ENCODE results near the gene HAGHL.
"Not testable (repeated sequence)": the region's sequence is repeated elsewhere in the genome, so short reads cannot be mapped to it uniquely, and the experiment has no call there.

HAGHL gene

DNA sequence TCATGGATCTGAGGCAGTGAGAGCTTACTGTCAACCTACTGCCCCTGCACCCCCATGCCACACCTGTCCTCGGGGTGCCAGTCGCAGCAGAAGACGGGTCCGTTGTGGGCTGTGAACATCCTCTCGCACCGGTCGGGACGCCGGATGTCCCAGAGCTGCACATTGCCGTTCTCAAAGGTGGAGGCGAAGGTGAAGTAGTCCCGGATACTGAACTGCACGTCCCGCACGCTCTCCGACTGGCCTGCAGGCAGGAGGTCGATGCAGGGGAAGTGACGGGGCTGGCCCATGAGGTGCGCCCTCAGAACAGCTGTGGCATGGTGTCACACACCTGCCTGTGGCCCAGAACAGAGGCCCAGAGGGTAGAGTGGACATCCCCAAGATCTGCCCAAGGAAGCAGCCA, 39.4 kb upstream of the HAGHL start:
- DNase-seq (ENCODE audit: low read depth in 2 of 2), result no peak

GRCh38 chr16:689175-689897, 37.6 kb upstream of the HAGHL start:
- DNase-seq (ENCODE audit: low read depth in 2 of 2), result no peak

DNA sequence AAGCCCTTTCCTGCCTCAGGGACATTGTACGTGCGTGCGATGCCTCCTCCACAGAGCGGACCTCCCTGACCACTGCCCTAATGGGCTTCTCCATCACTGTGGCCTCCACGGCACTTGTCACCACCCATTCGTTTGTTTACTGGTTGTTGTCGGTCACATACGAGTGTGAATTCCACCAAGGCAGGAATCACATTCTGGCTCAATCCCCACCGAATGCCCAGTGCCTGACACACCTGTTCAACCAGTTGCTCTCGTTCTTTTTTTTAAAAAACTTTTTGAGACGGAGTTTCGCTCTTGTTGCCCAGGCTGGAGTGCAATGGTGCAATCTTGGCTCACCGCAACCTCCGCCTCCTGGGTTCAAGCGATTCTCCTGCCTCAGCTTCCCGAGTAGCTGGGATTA, 35.7 kb upstream of the HAGHL start:
- DNase-seq (ENCODE audit: low read depth in 2 of 2), result not testable (repeated sequence)

GRCh38 chr16:692356-693108, 34.4 kb upstream of the HAGHL start:
- no peak for DNase-seq (ENCODE audit: low read depth in 2 of 2)

GRCh38 chr16:693364-693763, 33.5 kb upstream of the HAGHL start:
- no peak for DNase-seq (ENCODE audit: low read depth in 2 of 2)

DNA sequence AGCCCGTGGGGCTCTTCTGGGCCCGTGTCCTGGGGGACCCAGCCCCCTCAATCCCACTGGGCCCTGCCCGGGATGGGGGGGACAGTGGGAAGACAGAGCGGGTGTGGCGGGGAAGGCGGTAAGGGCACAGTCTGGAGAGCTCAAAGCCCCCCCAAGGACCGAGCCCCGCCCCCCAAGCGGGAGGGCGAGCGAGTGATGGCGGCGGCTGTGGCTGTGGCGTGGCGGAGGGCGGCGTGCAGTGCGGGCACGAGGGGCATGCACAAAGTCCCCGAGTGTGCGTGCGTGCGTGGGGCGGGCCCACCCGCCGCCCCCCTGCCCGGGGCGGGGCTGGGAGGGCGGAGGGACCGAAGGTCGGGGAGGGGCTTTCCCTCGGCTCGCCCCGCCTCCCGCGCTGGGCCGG, 33.1 kb upstream of the HAGHL start:
- no peak for DNase-seq (ENCODE audit: low read depth in 2 of 2)

- no peak for DNase-seq (ENCODE audit: low read depth in 2 of 2)
These were observed 32.6 kb upstream of the HAGHL start for GRCh38 chr16:694187-694862.

DNA sequence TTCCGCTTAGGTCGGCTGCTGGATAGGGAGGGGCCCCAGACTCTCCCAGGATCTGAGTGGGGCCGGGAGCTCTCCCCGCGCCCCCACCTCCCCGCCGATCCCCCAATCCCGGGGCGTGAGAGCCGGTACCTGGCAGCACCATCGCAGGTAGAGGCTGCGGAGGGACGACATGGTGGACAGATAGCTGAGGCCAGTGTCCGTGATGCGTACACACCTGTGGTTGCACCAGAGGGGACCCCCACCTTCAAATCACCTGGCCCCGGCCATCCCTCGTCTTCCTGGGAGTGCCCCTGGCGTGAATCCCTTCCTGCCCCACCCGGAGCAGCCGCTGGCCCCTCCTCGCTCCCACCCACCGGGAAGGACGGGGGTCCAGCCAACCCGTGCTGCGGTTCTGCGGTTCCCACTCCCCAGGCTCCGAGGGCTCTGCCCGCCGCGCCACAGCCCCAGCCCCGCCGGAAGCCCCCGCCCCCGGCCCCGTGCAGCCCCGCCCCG, 32.0 kb upstream of the HAGHL start:
- DNase-seq (ENCODE audit: low read depth in 2 of 2), result no peak

DNA sequence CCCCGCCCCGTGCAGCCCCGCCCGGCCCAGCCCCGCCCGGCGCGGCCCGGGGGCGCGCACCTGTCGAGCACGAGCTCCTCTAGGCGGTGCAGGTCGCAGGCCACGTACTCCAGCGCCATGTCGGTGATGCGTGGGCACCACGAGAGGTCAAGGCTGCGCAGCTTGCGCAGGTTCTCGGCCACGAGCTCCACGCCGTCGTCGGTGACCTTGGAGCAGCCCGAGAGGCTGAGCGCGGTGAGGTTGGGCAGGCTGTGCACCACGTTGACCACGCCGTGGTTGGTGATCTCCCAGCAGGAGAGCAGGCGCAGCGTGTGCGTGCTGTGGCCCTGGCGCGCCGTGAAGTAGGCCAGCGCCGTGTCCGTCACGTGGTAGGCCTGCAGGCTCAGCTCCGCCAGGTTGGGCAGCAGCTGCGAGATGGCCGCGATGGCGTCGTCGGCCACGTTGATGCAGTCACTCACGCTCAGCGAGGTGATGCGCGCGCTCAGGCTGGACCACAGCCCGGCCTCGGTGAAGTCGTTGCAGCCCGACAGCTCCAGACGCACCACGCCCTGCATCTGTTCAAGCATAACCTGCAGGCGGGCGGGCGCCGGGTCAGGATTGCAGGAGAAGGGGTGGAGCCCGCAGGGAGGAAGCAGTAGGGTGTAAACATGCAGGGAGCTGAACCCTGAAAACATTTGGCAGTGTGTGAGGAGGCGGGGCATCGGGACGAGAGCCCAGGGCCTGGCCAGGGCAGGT, 31.4 kb upstream of the HAGHL start:
- DNase-seq (ENCODE audit: low read depth in 2 of 2), result peak; percentile 62 to 64

DNA sequence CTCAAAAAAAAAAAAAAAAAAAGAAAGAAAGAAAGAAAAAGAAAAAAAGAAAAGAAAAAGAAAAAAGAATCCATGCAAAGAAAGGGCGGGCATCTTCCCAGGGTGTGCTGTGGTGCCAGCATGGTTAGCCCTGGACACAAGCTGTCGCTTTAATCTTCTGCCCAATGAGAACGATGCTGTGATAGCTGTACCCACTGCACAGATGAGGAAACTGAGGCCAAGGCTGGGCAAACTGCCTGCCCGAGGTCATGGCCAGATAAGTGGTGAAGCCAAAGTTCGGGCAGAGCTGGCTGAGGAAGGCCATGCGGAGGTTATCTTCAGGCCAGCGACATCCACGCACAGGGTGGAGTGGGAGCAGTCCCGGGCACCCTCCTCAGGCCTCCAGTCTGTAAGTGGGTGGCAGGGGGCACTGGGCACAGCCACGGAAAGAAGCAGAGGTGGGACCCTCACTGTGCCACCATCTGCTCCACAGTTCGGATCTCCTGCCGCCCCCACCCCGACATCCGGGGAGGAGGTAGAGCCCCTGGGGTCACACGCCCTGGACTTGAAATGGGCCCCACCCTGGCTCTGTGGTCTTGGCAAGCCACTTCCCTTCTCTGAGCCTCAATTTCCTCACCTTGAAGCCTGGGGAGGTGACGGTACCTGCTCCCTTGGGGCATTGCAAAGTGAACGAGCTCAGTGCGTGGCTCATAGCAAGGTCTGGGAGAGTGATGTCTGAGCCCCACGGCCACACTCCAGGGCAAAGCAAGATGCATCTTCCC, 27.8 kb upstream of the HAGHL start:
- DNase-seq (ENCODE audit: low read depth in 2 of 2), result no peak

- DNase-seq (ENCODE audit: low read depth in 2 of 2), result no peak
These were observed 26.0 kb upstream of the HAGHL start for GRCh38 chr16:700684-701584.

DNA sequence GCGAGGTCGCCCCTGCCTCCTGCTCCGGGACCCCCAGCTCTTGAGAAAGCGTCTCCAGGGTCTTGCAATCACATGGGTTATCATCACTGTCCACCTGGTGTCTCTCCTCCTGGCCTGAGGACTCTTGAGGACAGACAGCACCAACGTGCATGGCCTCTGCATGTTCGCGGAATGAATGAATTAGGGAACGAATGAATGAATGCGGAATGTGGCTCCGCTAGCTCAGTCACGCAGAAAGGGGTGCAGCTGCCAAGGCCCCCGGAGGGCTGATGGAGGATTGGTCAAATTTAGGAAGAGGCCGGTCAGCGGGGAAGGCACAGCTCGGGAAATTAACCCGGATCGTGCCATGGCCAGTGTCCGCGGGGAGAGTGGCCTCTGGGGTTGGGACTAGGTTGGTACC, 24.6 kb upstream of the HAGHL start:
- DNase-seq (ENCODE audit: low read depth in 2 of 2), result no peak

GRCh38 chr16:703406-703805, 23.5 kb upstream of the HAGHL start:
- DNase-seq (ENCODE audit: low read depth in 2 of 2), result no peak

DNA sequence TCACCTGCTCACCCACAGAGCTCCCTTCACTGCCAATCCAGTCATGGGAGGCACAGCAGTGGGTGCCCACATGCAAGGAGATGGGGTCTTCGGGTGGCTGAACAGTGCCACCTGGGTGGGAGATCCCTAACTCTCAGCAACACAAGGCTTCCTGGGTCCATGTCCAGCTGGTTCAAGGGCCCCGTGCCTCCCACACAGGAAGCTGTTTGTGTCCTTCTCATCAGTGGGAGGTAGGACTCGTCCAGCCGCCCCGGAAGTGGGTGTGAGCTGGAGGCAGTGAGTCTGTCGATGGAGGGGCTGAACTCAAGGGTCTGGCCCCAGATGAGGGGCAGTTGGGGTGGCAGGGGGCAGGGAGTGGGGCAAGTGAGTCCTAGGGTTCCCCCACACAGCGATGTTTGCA, 22.9 kb upstream of the HAGHL start:
- DNase-seq (ENCODE audit: low read depth in 2 of 2), result no peak

- no peak for DNase-seq (ENCODE audit: low read depth in 2 of 2)
These were observed 22.1 kb upstream of the HAGHL start for GRCh38 chr16:704552-705380.

DNA sequence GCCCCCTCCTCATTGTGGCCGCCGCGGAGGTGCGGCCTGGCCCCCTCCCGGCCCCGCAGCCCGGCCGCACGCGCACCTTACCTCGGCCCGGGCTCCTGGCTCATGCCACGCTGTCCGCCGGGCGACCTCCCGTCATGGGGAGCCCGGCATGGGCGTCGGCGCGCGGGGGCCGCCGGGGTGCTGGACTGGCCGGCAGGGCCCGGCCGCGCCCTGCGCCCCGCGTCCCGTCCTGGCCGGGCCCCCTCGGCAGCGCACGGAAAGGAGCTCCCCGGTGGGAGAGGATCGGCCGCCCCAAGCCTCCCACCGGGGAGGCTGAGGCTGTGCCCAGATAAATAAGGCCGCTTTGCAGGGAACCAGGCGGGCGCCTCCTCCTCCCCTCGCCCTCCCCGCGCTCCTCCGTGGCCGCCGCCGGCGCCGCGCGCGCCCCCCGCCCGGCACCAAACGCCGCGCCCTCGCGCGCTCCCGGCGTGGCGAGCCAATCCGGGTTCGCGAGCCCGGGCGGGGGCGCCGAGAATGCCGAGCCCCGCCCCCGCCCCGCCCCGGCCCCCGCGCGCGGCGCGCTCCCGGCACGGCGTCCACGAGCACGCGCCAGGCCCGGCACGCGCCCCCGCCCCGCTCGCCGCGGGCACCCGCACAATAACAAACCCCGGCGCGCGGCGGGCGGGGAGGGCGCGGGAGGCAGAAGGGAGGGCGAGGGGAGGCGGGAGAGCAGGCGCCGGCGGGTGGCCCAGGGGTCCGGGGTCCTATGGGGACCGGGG, 21.3 kb upstream of the HAGHL start, which contains the start of gene FBXL16:
Gene FBXL16 (minus strand): TSS at position 371 of the 758 bp plus-strand sequence. CDS start 8,396 bp downstream, outside the sequence.
- no peak for DNase-seq (ENCODE audit: low read depth in 2 of 2)

DNA sequence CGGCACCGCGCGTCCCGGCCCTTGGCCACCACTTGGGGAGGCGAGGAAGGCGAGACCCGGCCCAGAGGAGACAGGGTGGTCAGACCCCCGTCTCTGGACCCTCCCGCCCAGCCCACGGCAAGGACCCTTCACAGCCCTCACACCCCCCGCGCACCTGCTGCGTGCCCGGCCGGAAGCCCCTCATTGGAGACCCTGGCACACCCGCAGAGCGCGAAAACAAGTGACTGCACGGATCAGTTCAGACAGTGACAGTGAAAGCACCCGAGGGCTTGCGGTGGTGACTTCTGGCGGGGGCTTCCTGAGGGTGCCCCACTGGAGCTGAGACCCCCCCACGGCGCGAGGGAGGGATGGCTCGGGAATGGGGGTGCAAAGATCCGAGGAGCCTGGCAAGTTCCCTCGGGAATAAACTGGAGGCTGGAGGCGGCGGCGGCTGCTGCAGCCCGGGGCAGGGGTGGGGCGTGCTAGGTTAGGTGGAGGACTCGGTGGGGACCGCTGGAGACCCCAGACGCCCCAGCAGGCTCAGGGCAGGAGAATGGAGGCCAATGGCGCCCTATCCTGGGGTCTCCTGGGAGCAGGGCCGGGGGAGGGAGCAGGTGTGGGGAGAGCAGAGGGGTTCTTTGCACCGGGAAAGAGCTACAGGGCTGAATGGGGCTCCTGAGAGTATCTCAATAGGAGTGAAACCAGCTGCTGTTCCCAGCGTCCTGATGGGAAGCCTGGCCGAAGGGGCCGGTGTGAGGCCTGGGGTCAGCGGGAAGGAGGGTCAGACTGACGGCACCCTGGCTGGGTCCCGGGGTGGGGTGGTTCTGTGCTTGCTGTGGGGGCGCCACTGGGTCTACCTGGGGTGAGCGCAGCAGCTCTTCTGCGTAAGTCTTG, 20.5 kb upstream of the HAGHL start:
- DNase-seq (ENCODE audit: low read depth in 2 of 2), result no peak

All from stimulated activated CD4-positive, alpha-beta T cell treated with anti-CD3 and anti-CD28 coated beads, Interleukin-4, amount 100 ng/mL, for 48 hours (primary cell).